Measurements from ENCODE around the gene FASTK. TPM values are rescaled to one million over a fixed set of nuclear protein-coding genes. Genes with fewer than 3 reads are reported as not detected.

The FASTK gene
- total RNA-seq, 1 experiment from 2014 or later = 86.4 TPM

GRCh38 chr7:151120896-151121295 is 40.3 kb upstream of the FASTK start:
- no peak for ATAC-seq
- Histone ChIP-seq H3K79me2 (ENCODE audit: insufficient read depth, low read length) (peaks cover 30% of the 10 kb centered on the region), H3K4me3 (replicated peaks in 1 of 2; ENCODE audit: low read depth in 1 of 2, low read length in 2 of 2) (no peak overlapping the region), H3K36me3 (ENCODE audit: control insufficient read depth in 1 of 2, insufficient read depth in 2 of 2, low read length in 2 of 2) (peaks cover 16 to 28% of the 10 kb centered on the region in 2 experiments; a peak in 3 of 4 replicates), H3K9me3 (ENCODE audit: control insufficient read depth in 1 of 2, insufficient read depth in 1 of 2, low read depth in 1 of 2, low read length in 2 of 2) (no peaks in the 10 kb centered on the region), H3K9ac (ENCODE audit: low read length) (no peak overlapping the region), H2AFZ (ENCODE audit: low read depth, low read length, poor library complexity, severe bottlenecking) (no peak overlapping the region), H3K27me3 (ENCODE audit: insufficient read depth, low read length) (no peaks in the 10 kb centered on the region), H3K9me2 (ENCODE audit: insufficient read depth) (no peaks in the 10 kb centered on the region), H3K4me2 (ENCODE audit: low read length) (no peak overlapping the region), H4K20me1 (ENCODE audit: insufficient read depth) (no peaks in the 10 kb centered on the region), H3K4me1 (ENCODE audit: control insufficient read depth in 1 of 2, insufficient read depth in 2 of 2, low read length in 2 of 2) (peaks cover 5 to 20% of the 10 kb centered on the region in 2 experiments; a peak in 3 of 4 replicates), H3K27ac (ENCODE audit: low read depth, low read length) (no peak overlapping the region)
- TF ChIP-seq FOSL1 (IDR thresholded peaks at IDR 0.05; ENCODE audit: low read depth) = no peak
- no peak for TF ChIP-seq EGR1 (IDR thresholded peaks at IDR 0.05; ENCODE audit: low read depth)
- TF ChIP-seq RAD21 (IDR thresholded peaks at IDR 0.05; ENCODE audit: low read depth) = no peak
- POLR2A ChIA-PET = no interaction called here
- CTCF ChIA-PET = no interaction called here
- RAD21 ChIA-PET (ENCODE audit: low non-redundant PET in 1 of 2, low total read pairs in 2 of 2, uncharacterized antibody in 2 of 2, unreplicated experiment in 2 of 2) = no interaction called here
- intact Hi-C loops (cut with micrococcal nuclease) = loop anchor here (10.0 kb wide), 1 partner anchor 124 kb away; the partner anchor contains the start of gene SMARCD3
- BruUV-seq (replicated peaks) = no TSS peak
- no peak for DNase-seq (ENCODE audit: low read depth, low spot score)

- no peak for DNase-seq (ENCODE audit: low read depth, low spot score)
- H4K20me1 ChIP-seq (ENCODE audit: insufficient read depth) = no peaks in the 10 kb centered on the region
- TF ChIP-seq ELF1 (IDR thresholded peaks at IDR 0.05; ENCODE audit: borderline replicate concordance, low read depth) = no peak
- TF ChIP-seq CTCF (IDR thresholded peaks at IDR 0.05 in 2 of 3, conservative IDR thresholded peaks at IDR 0.05 in 1 of 3; ENCODE audit: borderline replicate concordance in 1 of 3, insufficient read depth in 1 of 3, low read depth in 2 of 3, low read length in 2 of 3) = no peak
- no peak for TF ChIP-seq RAD21 (IDR thresholded peaks at IDR 0.05; ENCODE audit: low read depth)
- TF ChIP-seq TCF7L2 (IDR thresholded peaks at IDR 0.05; ENCODE audit: borderline replicate concordance, extremely low read depth, insufficient read depth, insufficient read length) = no peak
- TF ChIP-seq SIN3A (IDR thresholded peaks at IDR 0.05; ENCODE audit: low read depth) = no peak
- H3K9ac ChIP-seq (ENCODE audit: low read length) = no peak overlapping the region
- H3K79me2 ChIP-seq (ENCODE audit: insufficient read depth, low read length) = peaks cover 30% of the 10 kb centered on the region
- no peak overlapping the region for H3K4me2 ChIP-seq (ENCODE audit: low read length)
- H3K9me2 ChIP-seq (ENCODE audit: insufficient read depth) = no peaks in the 10 kb centered on the region
- no peak overlapping the region for H2AFZ ChIP-seq (ENCODE audit: low read depth, low read length, poor library complexity, severe bottlenecking)
- RAD21 ChIA-PET (ENCODE audit: low non-redundant PET in 1 of 2, low total read pairs in 2 of 2, uncharacterized antibody in 2 of 2, unreplicated experiment in 2 of 2) = no interaction called here
- no peak overlapping the region for H3K4me3 ChIP-seq (replicated peaks in 1 of 2; ENCODE audit: low read depth in 1 of 2, low read length in 2 of 2)
- no peaks in the 10 kb centered on the region for H3K27me3 ChIP-seq (ENCODE audit: insufficient read depth, low read length)
- no peak for ATAC-seq
- H3K9me3 ChIP-seq (ENCODE audit: control insufficient read depth in 1 of 2, insufficient read depth in 1 of 2, low read depth in 1 of 2, low read length in 2 of 2) = no peaks in the 10 kb centered on the region
- peaks cover 5 to 25% of the 10 kb centered on the region in 2 experiments; a peak in 3 of 4 replicates for H3K4me1 ChIP-seq (ENCODE audit: control insufficient read depth in 1 of 2, insufficient read depth in 2 of 2, low read length in 2 of 2)
- peaks cover 12 to 28% of the 10 kb centered on the region in 2 experiments; a peak in 3 of 4 replicates for H3K36me3 ChIP-seq (ENCODE audit: control insufficient read depth in 1 of 2, insufficient read depth in 2 of 2, low read length in 2 of 2)
- POLR2A ChIA-PET = no interaction called here
- no TSS peak for BruUV-seq (replicated peaks)
- no peak overlapping the region for H3K27ac ChIP-seq (ENCODE audit: low read depth, low read length)
- CTCF ChIA-PET = no interaction called here
- intact Hi-C loops (cut with micrococcal nuclease) = loop anchor here (10.0 kb wide), 1 partner anchor 125 kb away; the partner anchor contains the start of gene SMARCD3
Observed at GRCh38 chr7:151119902-151120301, 39.3 kb upstream of the FASTK start.

Data from HCT116 (cell line).